NK-92 (cell line): ENCODE results near the gene IL1RAPL1.
"Not testable (repeated sequence)": the region's sequence is repeated elsewhere in the genome, so short reads cannot be mapped to it uniquely, and the experiment has no call there.

Experiments used
- DNase-seq: peaks from one replicate; lab custom pipeline; 2025; ENCODE audit not compliant: unreplicated experiment; lab: John Stamatoyannopoulos, UW

IL1RAPL1 gene

GRCh38 chrX:29090811-29091210 is 503.6 kb downstream of the IL1RAPL1 start:
- DNase-seq: no peak

- no peak for DNase-seq
Measured at GRCh38 chrX:29107231-29107630, 520.0 kb downstream of the IL1RAPL1 start.

GRCh38 chrX:29110041-29110440 is 522.8 kb downstream of the IL1RAPL1 start:
- DNase-seq: no peak

- DNase-seq: no peak
Measured at GRCh38 chrX:29113221-29113620, 526.0 kb downstream of the IL1RAPL1 start.

- DNase-seq: not testable (repeated sequence)
Measured at GRCh38 chrX:29122817-29123216, 535.6 kb downstream of the IL1RAPL1 start.

- no peak for DNase-seq
Measured at GRCh38 chrX:29130905-29131304, 543.7 kb downstream of the IL1RAPL1 start.

- DNase-seq: no peak
Measured at GRCh38 chrX:29136904-29137303, 549.7 kb downstream of the IL1RAPL1 start.

- no peak for DNase-seq
Measured at GRCh38 chrX:29138003-29138402, 550.8 kb downstream of the IL1RAPL1 start.

- DNase-seq: no peak
Measured at GRCh38 chrX:29143356-29143755, 556.1 kb downstream of the IL1RAPL1 start.

- no peak for DNase-seq
Measured at GRCh38 chrX:29143756-29144155, 556.5 kb downstream of the IL1RAPL1 start.

GRCh38 chrX:29145316-29145715 is 558.1 kb downstream of the IL1RAPL1 start:
- no peak for DNase-seq

GRCh38 chrX:29148511-29148910 is 561.3 kb downstream of the IL1RAPL1 start:
- no peak for DNase-seq

GRCh38 chrX:29155286-29155685 is 568.0 kb downstream of the IL1RAPL1 start:
- DNase-seq: no peak

GRCh38 chrX:29172880-29173279 is 585.6 kb downstream of the IL1RAPL1 start:
- DNase-seq: no peak

GRCh38 chrX:29187264-29187663 is 600.0 kb downstream of the IL1RAPL1 start:
- DNase-seq: no peak

GRCh38 chrX:29196501-29196900 is 609.3 kb downstream of the IL1RAPL1 start:
- no peak for DNase-seq

- no peak for DNase-seq
Measured at GRCh38 chrX:29215251-29215650, 628.0 kb downstream of the IL1RAPL1 start.

GRCh38 chrX:29225670-29226069 is 638.4 kb downstream of the IL1RAPL1 start:
- no peak for DNase-seq

- DNase-seq: no peak
Measured at GRCh38 chrX:29229802-29230201, 642.6 kb downstream of the IL1RAPL1 start.

GRCh38 chrX:29231800-29232199 is 644.6 kb downstream of the IL1RAPL1 start:
- no peak for DNase-seq

GRCh38 chrX:29233592-29234183 is 646.4 kb downstream of the IL1RAPL1 start:
- DNase-seq: no peak

GRCh38 chrX:29237972-29238371 is 650.7 kb downstream of the IL1RAPL1 start:
- DNase-seq: no peak

- DNase-seq: no peak
Measured at GRCh38 chrX:29241809-29242208, 654.6 kb downstream of the IL1RAPL1 start.
